ENCODE measurements around the gene PLB1.
"Not testable (repeated sequence)": the region's sequence is repeated elsewhere in the genome, so short reads cannot be mapped to it uniquely, and the experiment has no call there.

PLB1 gene

GRCh38 chr2:28463893-28464292 lies 32.0 kb upstream of the PLB1 start:
- DNase-seq (ENCODE audit: low read depth in 3 of 3, low spot score in 1 of 3) = no peak

GRCh38 chr2:28465148-28465885 lies 30.5 kb upstream of the PLB1 start:
- no peak for DNase-seq (ENCODE audit: low read depth in 3 of 3, low spot score in 1 of 3)

- no peak for DNase-seq (ENCODE audit: low read depth in 3 of 3, low spot score in 1 of 3)
These were observed 26.6 kb upstream of the PLB1 start for GRCh38 chr2:28469304-28469703.

- DNase-seq (ENCODE audit: low read depth in 3 of 3, low spot score in 1 of 3) = no peak
These were observed 25.8 kb upstream of the PLB1 start for GRCh38 chr2:28469947-28470535.

GRCh38 chr2:28470759-28471158 lies 25.1 kb upstream of the PLB1 start:
- DNase-seq (ENCODE audit: low read depth in 3 of 3, low spot score in 1 of 3) = no peak

- DNase-seq (ENCODE audit: low read depth in 3 of 3, low spot score in 1 of 3) = no peak
These were observed 24.6 kb upstream of the PLB1 start for GRCh38 chr2:28471214-28471613.

GRCh38 chr2:28471701-28472236 lies 24.1 kb upstream of the PLB1 start:
- no peak for DNase-seq (ENCODE audit: low read depth in 3 of 3, low spot score in 1 of 3)

- not testable (repeated sequence) for DNase-seq (ENCODE audit: low read depth in 3 of 3, low spot score in 1 of 3)
These were observed 23.2 kb upstream of the PLB1 start for GRCh38 chr2:28472641-28473040.

- DNase-seq (ENCODE audit: low read depth in 3 of 3, low spot score in 1 of 3) = no peak
These were observed 20.7 kb upstream of the PLB1 start for GRCh38 chr2:28475088-28475595.

GRCh38 chr2:28477087-28477486 lies 18.8 kb upstream of the PLB1 start:
- no peak for DNase-seq (ENCODE audit: low read depth in 3 of 3, low spot score in 1 of 3)

GRCh38 chr2:28477645-28478044 lies 18.2 kb upstream of the PLB1 start:
- DNase-seq (ENCODE audit: low read depth in 3 of 3, low spot score in 1 of 3) = no peak

GRCh38 chr2:28480403-28481049 lies 15.3 kb upstream of the PLB1 start:
- DNase-seq (ENCODE audit: low read depth in 3 of 3, low spot score in 1 of 3) = no peak

GRCh38 chr2:28481905-28482304 lies 14.0 kb upstream of the PLB1 start:
- no peak for DNase-seq (ENCODE audit: low read depth in 3 of 3, low spot score in 1 of 3)

GRCh38 chr2:28484835-28485234 lies 11.0 kb upstream of the PLB1 start:
- no peak for DNase-seq (ENCODE audit: low read depth in 3 of 3, low spot score in 1 of 3)

- no peak for DNase-seq (ENCODE audit: low read depth in 3 of 3, low spot score in 1 of 3)
These were observed 9.3 kb upstream of the PLB1 start for GRCh38 chr2:28486526-28486925.

GRCh38 chr2:28487258-28487657 lies 8.6 kb upstream of the PLB1 start:
- no peak for DNase-seq (ENCODE audit: low read depth in 3 of 3, low spot score in 1 of 3)

- no peak for DNase-seq (ENCODE audit: low read depth in 3 of 3, low spot score in 1 of 3)
These were observed 7.6 kb upstream of the PLB1 start for GRCh38 chr2:28488083-28488830.

- no peak for DNase-seq (ENCODE audit: low read depth in 3 of 3, low spot score in 1 of 3)
These were observed 6.8 kb upstream of the PLB1 start for GRCh38 chr2:28488858-28489575.

- no peak for DNase-seq (ENCODE audit: low read depth in 3 of 3, low spot score in 1 of 3)
These were observed 5.3 kb upstream of the PLB1 start for GRCh38 chr2:28490558-28490957.

GRCh38 chr2:28492282-28492681 lies 3.6 kb upstream of the PLB1 start:
- no peak for DNase-seq (ENCODE audit: low read depth in 3 of 3, low spot score in 1 of 3)

- DNase-seq (ENCODE audit: low read depth in 3 of 3, low spot score in 1 of 3) = no peak
These were observed 2.2 kb upstream of the PLB1 start for GRCh38 chr2:28493636-28494035.
